Activated naive CD8-positive, alpha-beta T cell (primary cell): ENCODE results near the gene FEM1B.

Experiments
- H3K27ac Mint-ChIP-seq: one replicate; pipeline ENCODE4 v1.8.0; 2021; ENCODE audit warnings: mixed read lengths
- H3K27me3 Mint-ChIP-seq: one replicate; pipeline ENCODE4 v1.8.0; 2021; ENCODE audit warnings: mixed read lengths
- H3K36me3 Mint-ChIP-seq: one replicate; pipeline ENCODE4 v1.8.0; 2021; ENCODE audit warnings: mixed read lengths
- H3K4me1 Mint-ChIP-seq: one replicate; pipeline ENCODE4 v1.8.0; 2021; ENCODE audit warnings: low read depth, mixed read lengths
- H3K4me3 Mint-ChIP-seq: one replicate; pipeline ENCODE4 v1.8.0; 2021; ENCODE audit warnings: mild to moderate bottlenecking, mixed read lengths
- H3K9me3 Mint-ChIP-seq: one replicate; pipeline ENCODE4 v1.8.0; 2021; ENCODE audit warnings: low read depth, mixed read lengths

Gene FEM1B

DNA sequence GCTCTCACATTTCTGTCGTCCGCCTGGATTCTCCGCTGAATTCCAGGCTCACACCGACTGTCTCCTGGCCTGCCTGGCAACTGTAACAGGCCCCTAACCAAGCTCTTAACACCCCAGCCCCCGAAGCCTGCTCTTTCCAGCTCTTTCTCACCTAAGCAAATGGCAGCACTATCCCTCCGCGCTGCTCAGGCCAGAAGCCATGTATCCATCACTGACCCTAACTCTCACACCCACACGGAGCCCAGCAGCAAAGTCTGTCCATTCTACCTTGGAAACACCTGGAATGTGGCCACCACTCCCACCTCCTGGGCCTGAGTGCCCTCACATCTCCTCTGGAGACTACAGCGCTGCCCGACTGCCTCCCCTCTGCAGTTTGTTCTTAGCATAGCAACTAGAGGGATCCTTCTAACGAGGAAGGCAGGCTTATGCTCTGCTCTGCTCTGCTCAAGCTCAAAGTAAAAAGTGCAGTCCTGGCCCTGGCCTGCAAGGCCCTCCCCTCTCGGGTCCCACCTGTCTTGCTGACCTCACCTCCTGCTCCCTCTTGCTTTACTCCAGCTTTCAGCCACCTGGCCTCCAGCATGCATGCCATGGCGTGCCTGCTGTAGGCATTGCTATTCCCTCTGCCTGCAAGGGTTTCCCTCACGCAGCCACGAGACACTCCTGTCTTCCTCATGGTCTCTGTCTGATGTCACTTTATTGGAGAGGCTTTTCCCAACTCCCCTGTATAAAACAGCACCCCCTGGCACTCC lies 27.2 kb downstream of the FEM1B start:
- no peaks in the 10 kb centered on the region for H3K9me3 Mint-ChIP-seq
- H3K36me3 Mint-ChIP-seq = no peaks in the 10 kb centered on the region
- H3K27me3 Mint-ChIP-seq = peaks cover 2% of the 10 kb centered on the region
- peaks cover 21% of the 10 kb centered on the region for H3K4me1 Mint-ChIP-seq
- H3K27ac Mint-ChIP-seq = peak overlapping the region; percentile 16
- H3K4me3 Mint-ChIP-seq = no peak overlapping the region

DNA sequence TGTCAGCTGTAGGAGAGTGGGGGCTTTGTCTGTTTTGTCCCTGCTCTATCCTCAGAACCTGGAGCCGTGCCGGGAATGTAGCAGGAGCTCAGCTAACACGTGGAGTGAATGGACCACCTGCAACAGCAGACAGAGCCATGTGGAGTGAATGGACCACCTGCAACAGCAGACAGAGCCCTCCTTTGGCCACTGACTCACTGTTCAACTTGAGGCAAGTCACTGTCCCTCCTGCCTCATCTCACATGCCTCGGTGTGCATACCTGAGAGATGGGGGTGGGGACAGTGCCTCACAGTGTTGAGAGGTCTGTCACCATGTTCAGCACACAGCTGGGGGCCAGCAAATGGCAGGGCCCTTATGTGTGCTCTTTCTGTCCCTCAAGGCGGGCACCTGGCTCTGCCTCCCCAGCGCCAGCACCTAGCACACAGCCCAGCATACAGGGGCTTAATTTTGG lies 27.9 kb downstream of the FEM1B start:
- Mint-ChIP-seq H3K9me3 (no peaks in the 10 kb centered on the region), H3K4me1 (peaks cover 15% of the 10 kb centered on the region), H3K4me3 (no peak overlapping the region), H3K36me3 (no peaks in the 10 kb centered on the region), H3K27me3 (peaks cover 2% of the 10 kb centered on the region), H3K27ac (no peak overlapping the region)

- Mint-ChIP-seq H3K27me3 (peaks cover 2% of the 10 kb centered on the region), H3K4me3 (no peak overlapping the region)
Measured at GRCh38 chr15:68307131-68307928, 29.8 kb downstream of the FEM1B start.

GRCh38 chr15:68309024-68309423 lies 31.5 kb downstream of the FEM1B start:
- Mint-ChIP-seq H3K4me3 (no peak overlapping the region), H3K9me3 (no peaks in the 10 kb centered on the region), H3K27me3 (peaks cover 2% of the 10 kb centered on the region), H3K27ac (no peak overlapping the region), H3K36me3 (no peaks in the 10 kb centered on the region), H3K4me1 (peaks cover 6% of the 10 kb centered on the region)

More at GRCh38 chr15:68307131-68307928, 29.8 kb downstream of the FEM1B start:
- Mint-ChIP-seq H3K9me3 (no peaks in the 10 kb centered on the region), H3K36me3 (no peaks in the 10 kb centered on the region), H3K4me1 (peaks cover 6% of the 10 kb centered on the region), H3K27ac (no peak overlapping the region)

DNA sequence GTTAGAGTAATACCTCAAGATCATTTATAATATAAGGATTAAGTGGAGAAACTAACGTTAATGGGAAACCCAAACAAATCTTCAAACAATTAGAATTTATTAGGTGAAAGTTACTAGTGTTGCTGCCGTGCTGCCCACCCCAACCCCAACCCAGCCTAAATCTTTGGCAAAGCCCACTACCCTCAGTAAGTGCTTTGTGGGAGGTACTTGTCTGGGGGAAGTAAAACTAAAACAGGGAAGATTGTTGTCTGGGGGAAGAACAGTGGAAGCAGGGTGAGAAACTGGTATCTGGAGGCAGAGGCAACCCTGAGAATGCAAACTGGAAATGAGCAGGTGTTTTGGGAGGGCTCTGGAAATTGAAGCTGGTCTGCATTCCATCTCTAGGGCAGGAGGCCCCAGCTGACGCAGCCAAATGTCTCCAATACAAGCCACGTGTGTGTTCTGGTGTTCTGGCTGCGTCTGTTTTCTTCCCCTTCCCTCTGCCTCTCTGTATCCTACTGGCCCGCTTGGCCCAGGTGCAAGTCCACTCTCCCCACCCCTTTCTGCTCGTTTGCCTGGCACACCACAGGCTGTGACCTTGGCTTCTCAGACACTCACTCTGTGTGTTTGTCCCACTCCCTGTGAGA lies 32.7 kb downstream of the FEM1B start:
- Mint-ChIP-seq H3K27me3 (peaks cover 2% of the 10 kb centered on the region), H3K36me3 (no peaks in the 10 kb centered on the region), H3K4me1 (peaks cover 6% of the 10 kb centered on the region), H3K4me3 (no peak overlapping the region), H3K27ac (no peak overlapping the region), H3K9me3 (no peaks in the 10 kb centered on the region)

DNA sequence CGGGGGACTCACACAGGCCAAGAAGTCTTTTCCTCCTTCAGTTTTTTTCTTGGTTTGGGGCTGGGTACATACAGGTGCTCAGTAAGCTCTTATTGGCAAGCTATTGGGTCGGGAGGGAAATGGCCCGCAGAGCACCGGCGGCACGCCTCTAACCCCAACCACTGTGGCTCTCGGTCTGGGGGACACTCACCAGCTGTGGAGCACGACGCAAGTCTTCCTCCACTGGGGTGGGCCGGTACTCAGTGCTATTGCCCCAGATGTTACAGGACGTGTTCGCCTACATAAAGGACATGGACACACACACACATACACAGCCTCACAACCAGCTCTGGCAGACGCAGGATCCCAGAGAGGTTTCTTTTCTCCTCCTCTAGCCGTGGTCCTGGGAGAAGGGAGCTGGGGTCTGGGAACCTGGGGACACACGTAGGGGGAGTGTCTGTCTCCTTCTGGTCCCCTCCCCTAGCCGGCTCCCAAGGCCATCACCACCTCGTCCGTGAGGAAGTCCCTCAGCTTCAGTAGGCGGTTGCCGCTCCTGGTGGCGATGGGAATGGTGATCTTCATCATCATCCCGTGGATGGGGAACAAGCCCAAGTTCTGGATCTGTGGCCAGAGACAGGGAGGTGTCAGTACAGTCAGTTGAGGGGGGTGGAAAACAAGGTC lies 33.4 kb downstream of the FEM1B start:
- Mint-ChIP-seq H3K27me3 (peaks cover 2% of the 10 kb centered on the region), H3K4me1 (peaks cover 6% of the 10 kb centered on the region), H3K4me3 (no peak overlapping the region), H3K36me3 (no peaks in the 10 kb centered on the region), H3K9me3 (no peaks in the 10 kb centered on the region), H3K27ac (no peak overlapping the region)

GRCh38 chr15:68311464-68311835 lies 33.9 kb downstream of the FEM1B start:
- peaks cover 2% of the 10 kb centered on the region for H3K27me3 Mint-ChIP-seq
- no peak overlapping the region for H3K4me3 Mint-ChIP-seq
- no peak overlapping the region for H3K27ac Mint-ChIP-seq
- peaks cover 2% of the 10 kb centered on the region for H3K4me1 Mint-ChIP-seq
- H3K9me3 Mint-ChIP-seq = no peaks in the 10 kb centered on the region
- H3K36me3 Mint-ChIP-seq = no peaks in the 10 kb centered on the region

DNA sequence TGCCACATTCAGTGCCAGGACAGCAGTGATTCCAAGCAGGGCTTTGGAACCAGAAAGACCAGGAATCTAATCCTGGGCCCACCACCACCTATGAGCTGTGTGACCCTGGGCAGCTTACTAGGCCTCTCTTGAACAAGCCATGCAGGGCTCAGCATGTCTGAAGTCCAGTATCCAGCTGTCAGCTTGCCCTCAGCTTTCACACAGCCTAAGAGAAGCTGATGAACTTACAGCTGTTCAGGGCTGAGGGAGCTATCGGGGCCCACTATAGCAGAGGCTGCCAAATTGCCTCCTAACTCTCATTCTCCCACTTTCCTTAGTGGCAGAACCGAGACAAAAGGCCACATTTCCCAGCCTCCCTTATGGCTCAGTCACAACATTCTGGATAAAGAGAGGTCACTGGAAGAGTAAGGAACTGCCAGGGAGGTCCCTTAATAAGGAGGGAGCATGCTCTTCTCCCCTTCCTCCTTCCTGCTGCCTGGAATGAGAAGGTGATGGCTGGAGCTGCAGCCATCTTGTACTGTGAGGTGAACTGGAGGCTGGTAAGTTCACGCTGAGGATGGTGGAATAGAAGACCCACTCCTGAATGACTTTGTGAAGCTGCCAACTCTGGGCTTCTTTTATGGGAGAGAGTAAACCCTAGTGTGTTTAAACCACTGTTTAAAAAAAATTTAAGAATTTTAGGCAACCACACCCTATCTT lies 34.5 kb downstream of the FEM1B start:
- no peaks in the 10 kb centered on the region for H3K9me3 Mint-ChIP-seq
- H3K27me3 Mint-ChIP-seq = peaks cover 2% of the 10 kb centered on the region
- no peak overlapping the region for H3K27ac Mint-ChIP-seq
- H3K4me1 Mint-ChIP-seq = no peaks in the 10 kb centered on the region
- no peak overlapping the region for H3K4me3 Mint-ChIP-seq
- no peaks in the 10 kb centered on the region for H3K36me3 Mint-ChIP-seq

DNA sequence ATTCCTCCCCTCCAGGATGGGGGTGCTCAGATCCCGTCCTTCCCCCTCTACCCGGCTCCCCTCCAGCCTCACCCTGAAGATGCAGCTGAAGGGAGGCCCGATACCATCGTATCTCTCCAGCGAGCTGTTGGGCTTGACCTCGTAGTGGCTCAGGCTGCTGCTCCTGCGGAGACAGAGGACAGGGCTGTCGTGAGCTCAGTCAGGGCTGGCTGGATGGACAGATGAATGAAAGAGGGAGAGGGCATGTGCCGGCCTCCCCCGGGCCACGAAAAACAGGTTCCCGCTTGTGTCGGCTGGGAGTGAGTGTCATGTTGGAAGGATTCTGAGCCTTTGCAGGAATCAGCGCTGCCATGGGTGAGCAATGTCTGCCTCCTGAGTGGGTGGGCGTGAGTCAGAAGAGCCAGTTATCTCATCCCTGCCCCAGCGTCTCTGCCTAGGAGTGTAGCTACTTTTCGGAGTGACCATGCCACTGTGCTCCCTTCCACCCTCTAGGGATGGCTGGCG lies 35.2 kb downstream of the FEM1B start:
- no peaks in the 10 kb centered on the region for H3K36me3 Mint-ChIP-seq
- H3K27me3 Mint-ChIP-seq = peaks cover 3% of the 10 kb centered on the region
- H3K4me3 Mint-ChIP-seq = no peak overlapping the region
- no peak overlapping the region for H3K27ac Mint-ChIP-seq
- no peaks in the 10 kb centered on the region for H3K9me3 Mint-ChIP-seq
- H3K4me1 Mint-ChIP-seq = no peaks in the 10 kb centered on the region

DNA sequence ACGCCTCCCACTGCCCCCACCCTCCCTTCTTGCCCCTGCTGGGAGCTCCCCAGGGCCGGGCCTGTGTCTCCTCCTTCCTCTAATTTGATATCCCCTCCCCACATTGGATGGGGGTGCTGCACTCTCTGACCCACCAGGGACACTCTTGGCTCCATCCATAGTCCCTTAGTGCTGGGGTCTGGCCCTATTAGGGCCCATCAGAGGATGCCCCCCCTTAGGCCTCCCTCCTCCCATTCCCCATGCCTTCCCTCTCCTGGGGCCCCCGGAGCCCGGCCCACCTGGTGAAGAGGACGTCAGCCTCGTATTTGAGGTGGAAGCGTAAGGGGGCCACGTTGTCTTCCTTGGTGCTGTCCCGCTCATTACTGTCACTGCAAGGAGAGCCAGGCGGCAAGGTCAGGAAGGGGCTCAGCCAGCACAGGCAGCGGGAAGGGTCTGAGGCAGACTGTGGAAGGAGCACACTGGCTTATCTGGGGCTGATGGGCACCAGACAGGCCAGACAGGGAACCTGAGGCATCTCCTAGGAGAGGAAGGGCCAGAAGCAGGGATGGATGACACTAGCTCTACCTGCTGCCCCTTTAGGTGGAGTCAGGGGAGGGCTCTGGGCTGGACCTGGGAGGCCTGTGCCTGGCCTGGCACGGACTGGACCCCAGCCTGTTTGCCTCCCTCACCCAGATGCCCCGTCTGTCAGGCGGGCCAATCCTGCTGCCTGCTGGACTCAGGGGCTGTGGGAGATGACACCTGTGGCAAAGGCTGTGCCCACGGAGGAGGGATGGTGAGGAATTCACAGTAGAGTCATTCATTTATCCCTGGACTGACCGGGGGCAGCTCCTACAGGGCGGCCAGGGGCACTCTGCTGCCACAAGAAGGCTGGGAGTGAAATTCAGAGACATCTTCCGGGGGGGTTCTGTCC lies 36.2 kb downstream of the FEM1B start:
- Mint-ChIP-seq H3K27me3 (peaks cover 2% of the 10 kb centered on the region), H3K9me3 (no peaks in the 10 kb centered on the region)

DNA sequence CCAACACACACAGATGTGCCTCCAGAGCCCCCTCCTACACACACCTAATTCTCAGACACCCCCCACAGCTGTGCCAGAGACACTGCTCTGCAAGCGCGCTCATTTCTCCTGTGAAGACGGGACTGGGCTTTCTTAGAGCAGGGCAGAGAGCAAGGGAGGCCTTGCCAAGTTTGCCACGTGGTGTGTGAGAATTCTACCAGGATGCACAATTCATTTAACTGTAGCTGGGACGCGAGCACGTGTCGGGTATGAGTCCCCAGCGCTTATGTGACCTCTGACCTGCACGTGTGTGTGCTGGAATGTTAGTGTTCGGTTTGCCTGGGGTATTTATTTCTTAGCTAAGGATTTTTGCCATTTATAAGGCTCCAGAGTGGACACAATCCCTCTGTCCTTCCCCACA lies 37.0 kb downstream of the FEM1B start:
- Mint-ChIP-seq H3K27ac (no peak overlapping the region), H3K4me3 (no peak overlapping the region), H3K36me3 (no peaks in the 10 kb centered on the region), H3K4me1 (no peaks in the 10 kb centered on the region), H3K27me3 (peaks cover 2% of the 10 kb centered on the region), H3K9me3 (no peaks in the 10 kb centered on the region)

More for the DNA sequence above, 36.2 kb downstream of the FEM1B start:
- Mint-ChIP-seq H3K36me3 (no peaks in the 10 kb centered on the region), H3K4me1 (no peaks in the 10 kb centered on the region), H3K27ac (no peak overlapping the region), H3K4me3 (no peak overlapping the region)

- H3K27me3 Mint-ChIP-seq = peaks cover 2% of the 10 kb centered on the region
- H3K27ac Mint-ChIP-seq = no peak overlapping the region
- no peaks in the 10 kb centered on the region for H3K36me3 Mint-ChIP-seq
- no peaks in the 10 kb centered on the region for H3K4me1 Mint-ChIP-seq
- no peaks in the 10 kb centered on the region for H3K9me3 Mint-ChIP-seq
- H3K4me3 Mint-ChIP-seq = no peak overlapping the region
Measured at GRCh38 chr15:68315035-68315434, 37.5 kb downstream of the FEM1B start.

- H3K9me3 Mint-ChIP-seq = no peaks in the 10 kb centered on the region
- H3K4me1 Mint-ChIP-seq = no peaks in the 10 kb centered on the region
- H3K27me3 Mint-ChIP-seq = peaks cover 2% of the 10 kb centered on the region
- no peak overlapping the region for H3K4me3 Mint-ChIP-seq
- H3K27ac Mint-ChIP-seq = no peak overlapping the region
- no peaks in the 10 kb centered on the region for H3K36me3 Mint-ChIP-seq
Measured at GRCh38 chr15:68315495-68316031, 38.0 kb downstream of the FEM1B start.
